ENCODE results near the gene TNS3.
"Not testable (repeated sequence)": the region's sequence is repeated elsewhere in the genome, so short reads cannot be mapped to it uniquely, and the experiment has no call there.

TNS3 gene

DNA sequence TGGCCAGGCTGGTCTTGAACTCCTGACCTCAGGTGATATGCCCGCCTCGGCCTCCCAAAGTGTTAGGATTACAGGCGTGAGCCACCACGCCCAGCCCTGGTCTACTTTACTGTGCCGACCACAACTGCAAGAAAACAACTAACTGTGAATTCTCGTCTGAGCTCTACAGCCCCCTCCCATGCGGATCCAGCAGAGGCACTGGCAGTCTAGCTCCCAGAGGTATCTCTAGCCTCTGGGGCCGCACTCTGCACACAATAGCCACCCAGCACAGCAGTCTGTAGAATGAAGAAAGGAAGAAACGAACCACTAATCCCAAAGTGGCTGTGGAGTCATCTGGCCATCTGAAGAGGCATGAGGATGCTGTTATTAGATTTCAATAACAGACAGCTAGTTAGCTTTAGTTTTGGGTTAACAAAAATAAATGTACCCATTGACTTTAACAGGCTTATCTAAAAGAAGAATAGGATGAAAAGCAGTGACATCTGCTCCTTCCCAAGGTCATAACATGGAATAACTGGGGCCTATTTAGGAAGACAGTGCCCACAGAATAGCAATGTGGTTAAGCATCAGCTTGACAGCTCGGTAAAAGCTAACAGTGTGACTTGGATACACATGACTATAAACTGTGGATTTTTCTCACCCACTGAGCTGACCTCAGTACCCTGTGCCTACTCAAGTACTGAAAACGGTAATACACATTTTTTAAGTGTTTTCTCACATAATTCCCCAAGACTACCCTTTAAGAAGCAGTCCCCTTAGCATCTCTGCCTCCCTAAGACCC, 131.9 kb downstream of the TNS3 start:
- Histone ChIP-seq H3K36me3 (ENCODE audit: insufficient read depth, low read length) (no peaks in the 10 kb centered on the region), H3K9ac (ENCODE audit: low read depth, low read length) (no peak overlapping the region), H3K9me3 (ENCODE audit: control insufficient read depth, insufficient read depth, low read length) (no peaks in the 10 kb centered on the region), H3K4me1 (ENCODE audit: insufficient read depth, low read length) (peaks cover 17% of the 10 kb centered on the region; the same call in 1 of the 2 replicates)

DNA sequence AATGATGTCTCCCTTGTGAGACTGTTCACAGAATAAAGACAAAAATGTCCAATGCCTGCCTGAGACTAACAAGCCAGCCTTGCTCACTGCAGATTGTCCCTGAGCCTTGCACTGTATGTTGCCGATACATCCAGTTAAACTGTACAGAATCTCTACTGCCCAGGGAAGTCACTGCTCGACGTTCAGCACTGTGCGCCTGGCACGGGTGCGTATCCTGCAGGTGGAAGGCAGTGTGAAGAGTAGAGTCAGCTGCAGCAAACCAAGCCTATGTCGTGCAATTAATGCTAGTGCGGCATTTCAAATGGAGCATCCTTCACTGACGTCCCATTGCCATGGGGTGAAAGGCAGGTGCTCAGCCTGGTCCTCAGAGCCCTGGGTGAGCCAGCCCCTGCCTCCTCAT, 132.9 kb downstream of the TNS3 start:
- no peak overlapping the region for H3K9ac ChIP-seq (ENCODE audit: low read depth, low read length)
- peaks cover 13% of the 10 kb centered on the region; the same call in 1 of the 2 replicates for H3K4me1 ChIP-seq (ENCODE audit: insufficient read depth, low read length)
- H3K9me3 ChIP-seq (ENCODE audit: control insufficient read depth, insufficient read depth, low read length), result no peaks in the 10 kb centered on the region
- no peaks in the 10 kb centered on the region for H3K36me3 ChIP-seq (ENCODE audit: insufficient read depth, low read length)

DNA sequence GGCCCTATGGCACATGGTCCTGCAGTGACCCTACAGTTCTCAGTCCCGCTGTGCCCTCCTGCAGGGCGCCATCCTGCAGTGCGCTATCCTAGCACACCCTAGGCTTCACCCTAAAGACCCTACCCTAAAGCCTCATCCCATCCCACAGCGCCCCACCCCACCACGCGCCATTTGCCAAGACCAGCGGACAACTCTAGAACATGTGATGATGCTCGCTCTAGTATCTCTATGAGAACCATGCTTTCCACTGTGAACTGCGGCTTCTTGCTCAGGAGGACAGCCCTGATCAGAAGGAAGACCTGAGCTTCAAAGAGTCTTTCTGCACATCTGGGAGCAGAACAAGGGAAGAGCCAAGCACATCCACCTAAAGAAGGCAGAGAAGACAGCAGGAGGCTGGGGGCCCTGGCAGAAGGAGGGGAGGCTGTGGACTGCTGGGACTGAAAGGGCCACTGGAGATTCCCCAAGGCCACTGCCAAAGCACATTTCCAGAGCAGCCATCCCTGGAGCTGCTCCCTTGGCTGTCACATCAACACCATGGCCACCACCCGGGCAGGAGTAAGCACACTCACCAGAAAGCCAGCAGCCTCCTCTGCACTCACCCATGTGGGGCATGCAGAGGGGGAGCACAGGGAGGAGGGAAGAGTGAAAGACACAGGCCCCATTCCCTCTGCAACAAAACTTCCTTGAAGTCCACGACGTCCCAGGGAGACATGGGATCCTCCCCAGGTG, 134.1 kb downstream of the TNS3 start:
- Histone ChIP-seq H3K9ac (ENCODE audit: low read depth, low read length) (no peak overlapping the region), H3K9me3 (ENCODE audit: control insufficient read depth, insufficient read depth, low read length) (no peaks in the 10 kb centered on the region), H3K36me3 (ENCODE audit: insufficient read depth, low read length) (no peaks in the 10 kb centered on the region), H3K4me1 (ENCODE audit: insufficient read depth, low read length) (peaks cover 2% of the 10 kb centered on the region; the same call in 1 of the 2 replicates)

DNA sequence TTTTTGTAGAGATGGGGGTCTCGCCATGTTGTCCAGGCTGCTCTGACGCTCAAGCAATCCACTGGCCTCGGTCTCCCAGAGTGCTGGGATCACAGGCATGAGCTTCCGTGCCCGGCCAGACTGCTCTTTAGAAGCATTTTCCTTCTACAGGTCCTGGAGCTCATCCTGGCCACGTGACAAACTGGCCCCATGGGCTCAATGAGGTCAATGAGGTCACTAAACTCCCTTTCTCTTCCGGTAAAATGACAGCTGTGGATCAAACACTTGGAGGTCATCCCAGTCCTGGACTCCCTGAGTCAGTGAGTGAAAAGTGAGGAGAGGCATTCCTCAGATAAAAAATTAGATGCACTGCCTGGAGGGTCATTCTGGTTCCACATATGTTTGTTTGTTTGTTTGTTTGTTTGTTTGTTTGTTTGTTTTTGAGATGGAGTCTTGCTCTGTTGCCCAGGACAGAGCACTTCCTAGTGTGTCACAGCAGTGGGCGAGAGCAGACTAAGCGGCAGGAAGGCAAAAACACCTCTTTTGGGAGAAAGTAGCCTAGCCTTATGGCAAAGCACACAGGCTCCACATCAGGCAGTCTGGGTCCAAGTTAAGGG, 134.9 kb downstream of the TNS3 start:
- H3K4me1 ChIP-seq (ENCODE audit: insufficient read depth, low read length), result no peaks in the 10 kb centered on the region
- no peak overlapping the region for H3K9ac ChIP-seq (ENCODE audit: low read depth, low read length)
- no peaks in the 10 kb centered on the region for H3K36me3 ChIP-seq (ENCODE audit: insufficient read depth, low read length)
- H3K9me3 ChIP-seq (ENCODE audit: control insufficient read depth, insufficient read depth, low read length), result no peaks in the 10 kb centered on the region

DNA sequence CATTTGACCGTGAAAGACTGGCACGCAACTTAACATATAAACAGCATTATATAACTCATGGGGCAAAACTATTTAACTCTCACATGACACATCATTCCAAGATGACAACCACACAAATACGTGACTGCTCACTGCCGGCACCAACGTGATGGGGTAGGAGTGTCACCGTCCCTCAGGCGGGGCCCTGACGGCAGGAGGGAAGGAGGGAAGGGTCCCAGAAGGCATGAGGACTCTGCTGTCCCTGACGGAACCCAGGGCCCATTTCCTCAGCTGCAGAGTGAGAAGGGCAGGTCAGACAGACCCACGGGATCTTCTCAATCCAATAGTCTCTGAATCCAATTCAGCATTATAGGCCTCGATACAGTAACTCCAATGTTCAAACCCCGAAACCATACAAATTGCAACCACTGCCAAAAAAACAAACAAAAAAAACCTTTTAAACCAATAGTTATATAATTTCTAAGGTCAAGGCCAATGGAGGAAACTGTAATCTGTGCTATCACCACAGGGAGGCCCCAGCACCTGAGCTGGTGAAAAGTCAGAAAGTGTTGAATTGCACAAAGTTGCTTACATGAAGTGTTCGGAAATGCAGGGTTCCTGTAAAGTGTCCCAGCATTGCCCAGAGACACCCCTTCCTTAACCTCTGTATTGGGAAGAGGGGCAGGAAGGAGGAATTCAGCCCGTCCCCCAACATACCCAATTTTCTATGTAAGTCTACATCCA, 137.4 kb downstream of the TNS3 start:
- Histone ChIP-seq H3K36me3 (ENCODE audit: insufficient read depth, low read length) (no peaks in the 10 kb centered on the region), H3K9me3 (ENCODE audit: control insufficient read depth, insufficient read depth, low read length) (no peaks in the 10 kb centered on the region), H3K9ac (ENCODE audit: low read depth, low read length) (no peak overlapping the region), H3K4me1 (ENCODE audit: insufficient read depth, low read length) (no peaks in the 10 kb centered on the region)

DNA sequence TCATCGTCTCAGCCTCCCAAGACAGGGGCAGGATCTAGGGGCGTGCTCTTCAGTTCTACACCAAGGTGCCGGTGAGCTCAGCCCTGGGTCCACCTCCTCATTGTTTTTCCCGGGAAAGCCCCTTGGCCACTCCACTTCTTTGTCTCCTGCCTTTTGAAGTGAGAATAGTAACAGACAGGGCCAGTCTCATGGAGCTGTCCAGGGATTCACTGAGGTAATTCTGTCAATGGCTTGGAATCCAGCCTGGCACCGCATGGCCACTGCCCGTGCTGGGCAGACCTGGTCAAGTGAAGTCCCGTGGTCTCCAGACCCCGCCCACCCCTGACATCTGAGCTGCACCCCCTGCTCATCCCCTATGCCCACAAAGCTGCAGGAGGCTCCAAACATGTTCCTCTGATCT, 138.9 kb downstream of the TNS3 start:
- no peaks in the 10 kb centered on the region for H3K4me1 ChIP-seq (ENCODE audit: insufficient read depth, low read length)
- H3K9ac ChIP-seq (ENCODE audit: low read depth, low read length), result no peak overlapping the region
- no peaks in the 10 kb centered on the region for H3K36me3 ChIP-seq (ENCODE audit: insufficient read depth, low read length)
- H3K9me3 ChIP-seq (ENCODE audit: control insufficient read depth, insufficient read depth, low read length), result no peaks in the 10 kb centered on the region

DNA sequence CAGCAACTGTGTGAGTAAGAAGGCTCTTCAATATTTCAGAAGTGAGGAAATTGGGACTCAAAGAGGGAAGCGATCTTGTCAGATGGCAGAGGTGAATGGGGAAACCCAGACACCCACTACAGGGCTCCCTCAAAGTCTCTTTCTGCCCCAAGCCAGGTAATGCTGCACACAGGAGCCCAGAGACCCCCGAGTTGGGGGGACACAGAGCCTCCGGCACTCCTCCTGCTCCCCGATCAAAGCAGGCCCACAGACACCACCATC, 139.4 kb downstream of the TNS3 start:
- Histone ChIP-seq H3K4me1 (ENCODE audit: insufficient read depth, low read length) (no peaks in the 10 kb centered on the region), H3K36me3 (ENCODE audit: insufficient read depth, low read length) (no peaks in the 10 kb centered on the region), H3K9me3 (ENCODE audit: control insufficient read depth, insufficient read depth, low read length) (no peaks in the 10 kb centered on the region), H3K9ac (ENCODE audit: low read depth, low read length) (no peak overlapping the region)

DNA sequence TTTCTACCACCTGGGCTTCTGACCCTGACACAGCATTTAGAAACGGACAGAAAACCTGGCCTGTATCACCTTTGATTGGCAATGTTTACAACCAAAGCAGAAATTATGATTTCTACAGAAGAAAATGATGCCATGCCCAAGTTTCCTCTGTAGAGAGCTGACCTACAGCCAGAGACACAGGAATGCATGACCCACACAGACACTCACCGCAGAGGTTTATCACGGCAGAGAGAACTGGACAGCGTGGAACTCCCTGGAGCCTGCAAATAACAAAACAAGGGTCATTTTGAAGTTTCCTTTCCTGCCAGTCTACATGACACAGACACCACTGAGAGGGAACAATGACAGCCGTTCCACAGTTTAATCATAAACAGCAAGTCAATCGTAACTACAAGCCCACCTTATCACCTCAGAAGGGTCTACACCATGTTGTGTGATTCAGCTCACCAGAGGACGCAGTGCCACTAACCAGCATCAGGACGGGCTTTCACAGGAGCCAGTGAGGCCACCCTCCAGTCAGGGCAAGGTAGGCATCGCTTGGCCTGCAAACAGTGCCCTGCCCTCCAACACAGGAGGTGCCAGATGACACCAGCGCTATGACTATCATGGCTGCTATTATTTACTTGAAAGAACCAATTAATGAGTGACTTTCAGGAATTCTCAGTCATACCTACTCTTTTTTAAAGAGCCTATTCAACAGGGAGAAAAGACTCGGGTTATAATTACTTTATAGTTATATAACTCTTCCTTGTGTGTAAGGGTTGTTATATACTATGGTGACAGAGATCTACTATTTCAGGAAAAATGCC, 139.9 kb downstream of the TNS3 start:
- Histone ChIP-seq H3K9me3 (ENCODE audit: control insufficient read depth, insufficient read depth, low read length) (no peaks in the 10 kb centered on the region), H3K9ac (ENCODE audit: low read depth, low read length) (no peak overlapping the region), H3K4me1 (ENCODE audit: insufficient read depth, low read length) (no peaks in the 10 kb centered on the region), H3K36me3 (ENCODE audit: insufficient read depth, low read length) (no peaks in the 10 kb centered on the region)

DNA sequence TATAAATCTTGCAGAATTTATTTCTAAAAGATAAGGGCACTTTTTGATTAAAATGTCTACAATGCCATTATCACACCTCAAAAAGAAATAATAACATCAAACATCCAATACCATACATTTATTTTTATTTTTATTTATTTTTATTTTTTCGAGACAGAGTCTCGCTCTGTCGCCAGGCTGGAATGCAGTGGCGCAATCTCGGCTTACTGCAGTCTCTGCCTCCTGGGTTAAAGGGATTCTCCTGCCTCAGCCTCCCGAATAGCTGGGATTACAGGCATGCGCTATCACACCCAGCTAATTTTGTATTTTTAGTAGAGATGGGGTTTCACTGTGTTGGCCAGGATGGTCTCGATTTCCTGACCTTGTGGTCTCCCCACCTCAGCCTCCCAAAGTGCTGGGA, 140.9 kb downstream of the TNS3 start:
- H3K4me1 ChIP-seq (ENCODE audit: insufficient read depth, low read length); H3K9me3 ChIP-seq (ENCODE audit: control insufficient read depth, insufficient read depth, low read length); H3K9ac ChIP-seq (ENCODE audit: low read depth, low read length); H3K36me3 ChIP-seq (ENCODE audit: insufficient read depth, low read length): not testable (repeated sequence)

DNA sequence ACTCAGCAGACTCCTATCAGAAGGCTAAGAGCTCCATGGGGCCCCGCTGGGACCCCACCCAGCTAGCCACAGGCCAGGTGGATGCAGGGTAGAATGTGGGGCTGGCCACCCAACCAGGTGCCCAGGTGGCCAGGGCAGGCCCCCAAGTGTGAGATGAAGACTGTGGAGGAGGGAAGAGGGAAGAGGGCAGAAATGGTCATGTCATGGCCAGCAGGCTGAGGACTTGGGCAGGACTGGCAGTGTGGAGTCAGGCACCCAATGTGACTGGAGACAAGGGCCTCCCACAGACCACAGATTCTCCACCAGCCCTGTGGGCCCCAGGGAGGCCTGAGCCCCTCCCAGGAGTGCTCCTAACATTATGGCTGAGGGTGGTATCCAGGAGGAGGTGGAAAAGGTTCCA, 141.6 kb downstream of the TNS3 start:
- Histone ChIP-seq H3K4me1 (ENCODE audit: insufficient read depth, low read length) (no peaks in the 10 kb centered on the region), H3K36me3 (ENCODE audit: insufficient read depth, low read length) (no peaks in the 10 kb centered on the region), H3K9ac (ENCODE audit: low read depth, low read length) (no peak overlapping the region), H3K9me3 (ENCODE audit: control insufficient read depth, insufficient read depth, low read length) (no peaks in the 10 kb centered on the region)

DNA sequence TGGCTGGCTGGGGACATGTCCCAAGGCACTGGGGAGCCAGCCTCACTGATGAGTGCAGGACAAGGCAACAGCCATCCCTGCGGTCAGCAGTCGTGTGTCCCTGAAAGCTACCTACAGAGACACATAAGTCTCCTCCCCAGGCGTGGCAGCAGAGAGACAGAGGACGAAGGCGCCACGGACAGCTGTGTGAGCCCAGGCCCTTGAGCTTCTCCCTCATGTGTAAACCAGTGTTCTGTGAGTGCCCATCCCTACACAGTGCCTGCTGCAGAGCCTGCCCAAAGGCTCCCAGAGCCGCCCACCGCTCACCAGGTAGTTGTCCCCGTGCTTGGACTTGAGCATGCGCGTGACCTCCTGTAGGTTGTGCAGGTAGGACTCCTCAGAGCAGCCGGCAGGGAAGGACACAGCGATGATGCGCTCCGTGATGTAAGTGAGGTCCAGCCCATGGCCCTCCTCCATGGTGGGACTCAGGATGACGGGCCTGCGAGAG, 142.7 kb downstream of the TNS3 start:
- Histone ChIP-seq H3K9ac (ENCODE audit: low read depth, low read length) (no peak overlapping the region), H3K4me1 (ENCODE audit: insufficient read depth, low read length) (no peaks in the 10 kb centered on the region), H3K36me3 (ENCODE audit: insufficient read depth, low read length) (no peaks in the 10 kb centered on the region), H3K9me3 (ENCODE audit: control insufficient read depth, insufficient read depth, low read length) (no peaks in the 10 kb centered on the region)

DNA sequence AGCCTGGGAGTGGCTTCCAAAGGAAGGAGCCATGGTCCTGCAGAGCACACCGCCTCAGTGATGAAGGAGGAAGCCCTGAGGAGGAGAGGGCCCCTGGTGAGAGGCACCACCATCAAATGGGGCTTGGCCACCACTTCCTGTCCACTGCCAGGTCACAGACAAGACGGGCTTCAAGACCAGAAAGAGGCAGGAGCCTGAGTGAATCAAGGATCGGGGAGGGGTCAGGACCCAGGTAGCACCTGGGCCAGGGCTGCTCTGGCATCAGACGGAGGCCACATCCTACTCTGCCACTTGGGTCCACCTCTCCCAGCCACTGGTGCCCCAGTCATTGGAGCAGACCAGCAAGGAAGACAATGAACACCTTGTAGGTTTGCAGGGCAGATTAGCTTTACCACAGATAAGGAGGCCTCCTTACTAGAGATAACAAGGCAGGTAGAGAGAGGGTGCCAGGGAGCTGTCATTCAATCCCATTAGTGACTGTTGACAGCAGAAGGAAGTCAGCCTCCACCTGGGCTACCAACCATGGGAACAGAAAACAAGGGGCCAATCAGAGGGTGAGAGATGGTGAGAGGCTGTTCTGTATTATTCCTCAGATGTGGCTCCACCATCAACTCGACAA, 143.4 kb downstream of the TNS3 start:
- no peak overlapping the region for H3K9ac ChIP-seq (ENCODE audit: low read depth, low read length)
- no peaks in the 10 kb centered on the region for H3K9me3 ChIP-seq (ENCODE audit: control insufficient read depth, insufficient read depth, low read length)
- no peaks in the 10 kb centered on the region for H3K36me3 ChIP-seq (ENCODE audit: insufficient read depth, low read length)
- H3K4me1 ChIP-seq (ENCODE audit: insufficient read depth, low read length), result no peaks in the 10 kb centered on the region

DNA sequence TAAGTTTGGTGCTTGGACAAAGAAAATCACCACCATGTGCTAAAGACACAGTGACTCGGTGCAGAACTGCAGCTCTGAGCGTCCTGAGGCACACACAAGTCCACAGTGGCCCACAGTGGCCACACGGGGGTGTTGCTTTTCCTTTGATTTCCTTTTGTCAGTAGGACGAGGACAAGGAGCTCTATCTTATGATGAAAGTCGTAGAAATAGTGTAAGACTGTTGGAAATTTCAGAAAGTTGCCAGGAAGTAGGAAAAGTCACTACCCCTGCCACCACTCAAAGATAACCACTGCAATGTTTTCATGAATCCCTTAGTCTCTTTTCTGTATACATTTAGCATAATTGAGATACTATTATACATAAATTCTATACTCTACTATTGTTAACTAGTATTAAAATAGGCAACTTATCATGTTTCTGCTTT, 146.0 kb downstream of the TNS3 start:
- Histone ChIP-seq H3K36me3 (ENCODE audit: insufficient read depth, low read length) (no peaks in the 10 kb centered on the region), H3K9ac (ENCODE audit: low read depth, low read length) (no peak overlapping the region), H3K4me1 (ENCODE audit: insufficient read depth, low read length) (no peaks in the 10 kb centered on the region), H3K9me3 (ENCODE audit: control insufficient read depth, insufficient read depth, low read length) (no peaks in the 10 kb centered on the region)

DNA sequence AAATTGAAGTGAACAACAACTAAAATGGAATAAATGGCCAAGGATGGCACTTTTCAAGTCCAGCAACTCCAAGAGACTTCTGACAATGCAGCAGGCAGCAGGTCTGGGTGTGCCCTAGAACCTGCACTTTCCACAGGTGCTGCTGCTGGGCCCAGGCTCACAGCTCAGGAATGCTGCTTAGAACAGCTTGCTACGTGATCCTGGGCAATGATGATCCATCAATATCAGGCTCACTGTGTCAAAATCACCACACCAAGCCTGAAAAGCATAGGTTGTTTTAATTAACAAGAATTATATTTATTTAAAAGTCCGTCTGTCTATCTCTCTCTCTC, 148.4 kb downstream of the TNS3 start:
- no peaks in the 10 kb centered on the region for H3K36me3 ChIP-seq (ENCODE audit: insufficient read depth, low read length)
- H3K9ac ChIP-seq (ENCODE audit: low read depth, low read length), result no peak overlapping the region
- H3K4me1 ChIP-seq (ENCODE audit: insufficient read depth, low read length), result no peaks in the 10 kb centered on the region
- H3K9me3 ChIP-seq (ENCODE audit: control insufficient read depth, insufficient read depth, low read length), result no peaks in the 10 kb centered on the region
